ENCODE data around the gene SCG5. TPM values are rescaled to one million over a fixed set of nuclear protein-coding genes. Genes with fewer than 3 reads are reported as not detected.
A peak's percentile ranks its signal among the peaks of the same experiment; 100 is the strongest.

The SCG5 gene
- total RNA-seq, 1 donor from 2014 or later = 25.1 TPM

DNA sequence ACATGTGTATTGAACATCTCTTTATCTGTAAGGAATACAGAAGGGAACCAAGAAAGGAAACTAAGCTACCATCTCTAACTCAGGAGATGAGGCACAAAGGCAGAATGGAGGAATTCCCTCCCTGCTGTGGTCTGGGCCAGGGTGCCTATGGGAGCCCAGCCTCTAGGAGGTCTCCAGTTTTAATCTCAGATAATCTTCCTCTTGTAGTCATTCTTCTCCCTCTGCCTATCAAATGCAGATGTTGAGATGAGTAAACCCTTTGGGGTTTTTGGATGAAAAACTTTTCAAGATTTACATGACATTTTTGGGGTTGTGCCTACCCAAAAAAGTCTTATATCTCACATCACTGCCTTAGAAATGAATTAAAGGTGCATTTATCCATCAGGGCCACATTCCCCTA is 23.3 kb downstream of the SCG5 start:
- H3K27ac Mint-ChIP-seq (ENCODE audit: unreplicated experiment) = no peak overlapping the region
- no peaks in the 10 kb centered on the region for H3K27me3 Mint-ChIP-seq (ENCODE audit: low read depth)
- no peaks in the 10 kb centered on the region for H3K36me3 Mint-ChIP-seq (ENCODE audit: low read depth)
- H3K4me1 Mint-ChIP-seq = peaks cover 10% of the 10 kb centered on the region
- H3K9me3 Mint-ChIP-seq = no peaks in the 10 kb centered on the region
- no peak overlapping the region for H3K4me3 Mint-ChIP-seq
- TF ChIP-seq, protein P1, sequence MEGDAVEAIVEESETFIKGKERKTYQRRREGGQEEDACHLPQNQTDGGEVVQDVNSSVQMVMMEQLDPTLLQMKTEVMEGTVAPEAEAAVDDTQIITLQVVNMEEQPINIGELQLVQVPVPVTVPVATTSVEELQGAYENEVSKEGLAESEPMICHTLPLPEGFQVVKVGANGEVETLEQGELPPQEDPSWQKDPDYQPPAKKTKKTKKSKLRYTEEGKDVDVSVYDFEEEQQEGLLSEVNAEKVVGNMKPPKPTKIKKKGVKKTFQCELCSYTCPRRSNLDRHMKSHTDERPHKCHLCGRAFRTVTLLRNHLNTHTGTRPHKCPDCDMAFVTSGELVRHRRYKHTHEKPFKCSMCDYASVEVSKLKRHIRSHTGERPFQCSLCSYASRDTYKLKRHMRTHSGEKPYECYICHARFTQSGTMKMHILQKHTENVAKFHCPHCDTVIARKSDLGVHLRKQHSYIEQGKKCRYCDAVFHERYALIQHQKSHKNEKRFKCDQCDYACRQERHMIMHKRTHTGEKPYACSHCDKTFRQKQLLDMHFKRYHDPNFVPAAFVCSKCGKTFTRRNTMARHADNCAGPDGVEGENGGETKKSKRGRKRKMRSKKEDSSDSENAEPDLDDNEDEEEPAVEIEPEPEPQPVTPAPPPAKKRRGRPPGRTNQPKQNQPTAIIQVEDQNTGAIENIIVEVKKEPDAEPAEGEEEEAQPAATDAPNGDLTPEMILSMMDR (conservative IDR thresholded peaks at IDR 0.05) = no peak
- DNase-seq (ENCODE audit: low read depth, low spot score) = no peak

DNA sequence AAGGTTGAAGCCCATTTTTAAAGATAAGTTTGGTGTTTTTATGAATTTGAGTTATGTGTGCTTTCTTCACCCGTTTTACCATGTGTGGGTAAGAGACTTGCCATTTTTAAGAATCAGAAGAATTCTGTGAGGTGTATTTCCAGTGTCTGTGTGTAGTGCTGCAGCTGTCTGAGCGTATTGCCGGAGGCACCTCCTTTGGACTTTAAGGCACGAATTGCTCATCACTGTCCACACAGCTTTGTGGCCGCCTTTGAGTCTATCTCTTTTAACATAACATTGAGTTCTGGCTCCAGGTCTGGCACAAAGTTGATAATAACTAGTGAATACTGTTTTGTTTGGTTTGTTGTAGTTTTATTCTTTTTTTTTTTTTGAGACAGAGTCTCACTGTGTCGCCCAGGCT is 25.8 kb downstream of the SCG5 start:
- no peaks in the 10 kb centered on the region for H3K27me3 Mint-ChIP-seq (ENCODE audit: low read depth)
- H3K4me1 Mint-ChIP-seq = peaks cover 28% of the 10 kb centered on the region

DNA sequence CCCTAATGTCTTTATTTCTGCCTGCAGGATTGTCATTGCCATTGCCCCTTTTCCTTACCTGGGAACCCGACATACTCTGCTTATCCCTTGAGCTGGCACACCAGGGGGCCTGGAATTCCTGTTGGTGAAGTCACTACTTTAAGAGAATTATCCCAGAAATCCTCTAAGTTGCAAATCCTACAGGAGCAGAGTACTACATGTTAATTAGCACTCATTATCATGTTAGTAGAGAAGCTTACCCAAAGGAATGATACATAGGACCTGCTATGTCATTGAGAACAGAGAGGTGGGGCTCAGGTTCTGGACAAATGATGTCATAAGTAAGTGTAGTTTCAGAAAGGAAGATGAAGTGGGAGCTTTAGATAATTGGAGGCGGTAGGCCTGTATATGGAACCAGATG is 27.4 kb downstream of the SCG5 start:
- H3K4me1 Mint-ChIP-seq = peaks cover 28% of the 10 kb centered on the region
- no peak overlapping the region for H3K4me3 Mint-ChIP-seq
- no peak for DNase-seq (ENCODE audit: low read depth, low spot score)
- H3K27ac Mint-ChIP-seq (ENCODE audit: unreplicated experiment) = no peak overlapping the region
- no peaks in the 10 kb centered on the region for H3K9me3 Mint-ChIP-seq
- no peaks in the 10 kb centered on the region for H3K36me3 Mint-ChIP-seq (ENCODE audit: low read depth)
- TF ChIP-seq, protein P1 (conservative IDR thresholded peaks at IDR 0.05) = no peak
- no peaks in the 10 kb centered on the region for H3K27me3 Mint-ChIP-seq (ENCODE audit: low read depth)

More for the DNA sequence above, 25.8 kb downstream of the SCG5 start:
- TF ChIP-seq, protein P1 (conservative IDR thresholded peaks at IDR 0.05) = no peak
- Mint-ChIP-seq H3K9me3 (no peaks in the 10 kb centered on the region), H3K27ac (ENCODE audit: unreplicated experiment) (no peak overlapping the region), H3K36me3 (ENCODE audit: low read depth) (no peaks in the 10 kb centered on the region), H3K4me3 (no peak overlapping the region)
- no peak for DNase-seq (ENCODE audit: low read depth, low spot score)

- TF ChIP-seq, protein P1 (conservative IDR thresholded peaks at IDR 0.05) = no peak
- Mint-ChIP-seq H3K4me3 (peak overlapping the region; percentile 39), H3K27ac (ENCODE audit: unreplicated experiment) (peak overlapping the region; percentile 69), H3K9me3 (no peaks in the 10 kb centered on the region), H3K4me1 (peaks cover 28% of the 10 kb centered on the region), H3K36me3 (ENCODE audit: low read depth) (no peaks in the 10 kb centered on the region), H3K27me3 (ENCODE audit: low read depth) (no peaks in the 10 kb centered on the region)
- peak; percentile 45 for DNase-seq (ENCODE audit: low read depth, low spot score)
Observed at GRCh38 chr15:32669896-32670611, 28.5 kb downstream of the SCG5 start.

GRCh38 chr15:32670623-32671022 is 29.1 kb downstream of the SCG5 start:
- Mint-ChIP-seq H3K36me3 (ENCODE audit: low read depth) (no peaks in the 10 kb centered on the region), H3K27ac (ENCODE audit: unreplicated experiment) (peak overlapping the region; percentile 69), H3K9me3 (no peaks in the 10 kb centered on the region), H3K27me3 (ENCODE audit: low read depth) (no peaks in the 10 kb centered on the region), H3K4me3 (no peak overlapping the region), H3K4me1 (peaks cover 28% of the 10 kb centered on the region)
- TF ChIP-seq, protein P1 (conservative IDR thresholded peaks at IDR 0.05) = no peak
- no peak for DNase-seq (ENCODE audit: low read depth, low spot score)

Data from neural crest cell (in vitro differentiated cells).